ENCODE data around the gene MAN1A2. TPM values are rescaled to one million over a fixed set of nuclear protein-coding genes. Genes with fewer than 3 reads are reported as not detected.
A peak's percentile ranks its signal among the peaks of the same experiment; 100 is the strongest.

MAN1A2 gene
- total RNA-seq, 1 donor from 2014 or later: 66.5 TPM

- H3K9me3 Mint-ChIP-seq (ENCODE audit: low read depth): peaks cover under 1% of the 10 kb centered on the region
- TF ChIP-seq, protein P1, sequence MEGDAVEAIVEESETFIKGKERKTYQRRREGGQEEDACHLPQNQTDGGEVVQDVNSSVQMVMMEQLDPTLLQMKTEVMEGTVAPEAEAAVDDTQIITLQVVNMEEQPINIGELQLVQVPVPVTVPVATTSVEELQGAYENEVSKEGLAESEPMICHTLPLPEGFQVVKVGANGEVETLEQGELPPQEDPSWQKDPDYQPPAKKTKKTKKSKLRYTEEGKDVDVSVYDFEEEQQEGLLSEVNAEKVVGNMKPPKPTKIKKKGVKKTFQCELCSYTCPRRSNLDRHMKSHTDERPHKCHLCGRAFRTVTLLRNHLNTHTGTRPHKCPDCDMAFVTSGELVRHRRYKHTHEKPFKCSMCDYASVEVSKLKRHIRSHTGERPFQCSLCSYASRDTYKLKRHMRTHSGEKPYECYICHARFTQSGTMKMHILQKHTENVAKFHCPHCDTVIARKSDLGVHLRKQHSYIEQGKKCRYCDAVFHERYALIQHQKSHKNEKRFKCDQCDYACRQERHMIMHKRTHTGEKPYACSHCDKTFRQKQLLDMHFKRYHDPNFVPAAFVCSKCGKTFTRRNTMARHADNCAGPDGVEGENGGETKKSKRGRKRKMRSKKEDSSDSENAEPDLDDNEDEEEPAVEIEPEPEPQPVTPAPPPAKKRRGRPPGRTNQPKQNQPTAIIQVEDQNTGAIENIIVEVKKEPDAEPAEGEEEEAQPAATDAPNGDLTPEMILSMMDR (IDR thresholded peaks at IDR 0.05; ENCODE audit: unreplicated experiment): no peak
- peaks cover 28% of the 10 kb centered on the region for H3K4me1 Mint-ChIP-seq (ENCODE audit: low read depth)
- H3K27ac Mint-ChIP-seq: no peak overlapping the region
- H3K27me3 Mint-ChIP-seq: no peaks in the 10 kb centered on the region
- no peak overlapping the region for H3K4me3 Mint-ChIP-seq (ENCODE audit: low read depth)
- DNase-seq (ENCODE audit: low spot score, unreplicated experiment): no peak
- peaks cover 3% of the 10 kb centered on the region for H3K36me3 Mint-ChIP-seq (ENCODE audit: insufficient read depth)
Measured at GRCh38 chr1:117363571-117364048, 3.6 kb upstream of the MAN1A2 start.

GRCh38 chr1:117364240-117364639 lies 3.0 kb upstream of the MAN1A2 start:
- Mint-ChIP-seq H3K27ac (no peak overlapping the region), H3K4me1 (ENCODE audit: low read depth) (peaks cover 32% of the 10 kb centered on the region)

DNA sequence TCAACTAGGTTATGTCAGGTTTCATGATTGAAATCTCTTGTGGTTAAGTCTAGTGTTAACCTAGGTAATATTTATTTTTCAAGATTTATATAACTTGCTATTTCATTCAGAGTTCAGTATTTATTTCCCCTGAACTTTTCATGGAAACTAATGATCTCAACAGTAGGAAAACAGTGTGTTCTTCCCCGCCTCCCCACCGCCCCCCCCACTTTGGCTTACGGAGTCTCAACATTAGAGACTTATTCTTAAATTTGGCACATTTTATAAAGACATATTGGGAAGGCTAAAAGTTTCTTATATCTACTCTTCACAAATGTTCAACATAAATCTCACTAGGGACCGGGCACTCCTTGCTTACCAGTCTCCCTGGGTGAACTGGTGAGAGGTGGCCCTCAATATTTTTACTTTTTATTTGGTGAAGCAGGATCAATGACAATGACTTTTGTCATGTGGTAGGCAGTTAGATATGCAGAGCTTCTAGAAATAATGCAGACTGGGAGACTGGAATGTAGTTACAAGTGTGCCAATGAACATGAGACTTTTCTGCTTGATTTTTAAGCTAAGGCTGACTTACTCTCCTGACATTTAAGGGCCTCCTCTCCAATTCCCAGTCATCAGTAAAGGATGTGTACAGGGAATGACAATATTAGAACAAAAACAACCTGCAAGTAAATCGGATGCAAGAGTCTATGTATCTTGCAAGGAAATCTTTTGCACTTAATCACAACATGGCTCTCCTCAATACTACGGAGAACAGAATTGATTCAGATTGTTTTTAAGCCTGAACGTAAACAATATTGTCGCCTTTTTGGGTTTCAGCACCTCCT lies 1.7 kb upstream of the MAN1A2 start:
- no peaks in the 10 kb centered on the region for H3K9me3 Mint-ChIP-seq (ENCODE audit: low read depth)
- DNase-seq (ENCODE audit: low spot score, unreplicated experiment): no peak
- no peaks in the 10 kb centered on the region for H3K36me3 Mint-ChIP-seq (ENCODE audit: insufficient read depth)
- peak overlapping the region; percentile 99 for H3K27ac Mint-ChIP-seq
- peaks cover 37% of the 10 kb centered on the region for H3K4me1 Mint-ChIP-seq (ENCODE audit: low read depth)
- no peaks in the 10 kb centered on the region for H3K27me3 Mint-ChIP-seq
- H3K4me3 Mint-ChIP-seq (ENCODE audit: low read depth): peak overlapping the region; percentile 94
- TF ChIP-seq, protein P1 (IDR thresholded peaks at IDR 0.05; ENCODE audit: unreplicated experiment): no peak

More at GRCh38 chr1:117364240-117364639, 3.0 kb upstream of the MAN1A2 start:
- H3K27me3 Mint-ChIP-seq: no peaks in the 10 kb centered on the region
- H3K4me3 Mint-ChIP-seq (ENCODE audit: low read depth): no peak overlapping the region
- no peaks in the 10 kb centered on the region for H3K9me3 Mint-ChIP-seq (ENCODE audit: low read depth)
- TF ChIP-seq, protein P1 (IDR thresholded peaks at IDR 0.05; ENCODE audit: unreplicated experiment): no peak
- DNase-seq (ENCODE audit: low spot score, unreplicated experiment): no peak
- no peaks in the 10 kb centered on the region for H3K36me3 Mint-ChIP-seq (ENCODE audit: insufficient read depth)

DNA sequence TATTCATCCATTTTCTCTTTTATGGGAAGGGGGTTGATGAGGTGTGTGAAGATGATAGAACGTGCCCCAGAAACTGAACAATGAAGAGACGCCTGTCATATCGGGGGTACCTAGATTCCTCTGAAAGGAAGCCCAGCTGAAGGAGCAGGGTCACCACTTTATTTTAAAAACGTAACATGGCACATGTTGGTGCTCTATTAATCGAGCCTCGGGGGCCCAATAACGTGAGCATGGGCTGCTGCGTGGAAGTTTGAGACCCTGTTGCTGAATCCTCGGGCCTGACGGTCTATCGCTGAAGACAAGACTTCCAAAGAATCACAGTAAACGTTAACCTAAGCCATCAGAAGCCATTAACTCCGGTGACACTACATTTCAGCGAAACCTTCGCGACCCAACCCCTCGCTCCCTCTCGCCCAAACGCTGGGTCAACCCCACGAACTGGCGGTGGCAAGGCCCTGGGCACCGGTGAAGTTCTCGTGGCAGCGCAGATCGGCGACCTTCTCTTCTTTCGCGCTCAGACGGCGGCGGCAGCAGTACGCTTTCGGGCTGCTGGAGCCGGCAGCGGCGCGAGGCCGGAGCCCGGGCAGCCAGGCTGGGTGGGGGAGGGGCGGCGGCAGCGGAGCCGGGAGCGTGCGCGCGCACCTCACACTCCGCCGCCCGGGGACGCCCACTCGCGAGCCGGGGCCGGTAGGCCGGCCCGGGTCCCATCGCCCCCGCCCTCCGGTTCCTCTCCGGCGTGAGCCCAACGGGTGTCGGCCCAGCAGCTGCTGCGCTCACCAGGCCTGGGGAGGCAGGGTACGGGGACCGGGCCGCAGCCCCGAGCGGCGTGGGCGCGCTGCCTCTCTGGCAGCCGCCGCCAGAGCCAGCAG lies 838 bp upstream of the MAN1A2 start:
- DNase-seq (ENCODE audit: low spot score, unreplicated experiment): peak; percentile 85
- peak overlapping the region; percentile 99 for H3K27ac Mint-ChIP-seq
- H3K36me3 Mint-ChIP-seq (ENCODE audit: insufficient read depth): no peaks in the 10 kb centered on the region
- TF ChIP-seq, protein P1 (IDR thresholded peaks at IDR 0.05; ENCODE audit: unreplicated experiment): no peak
- H3K4me1 Mint-ChIP-seq (ENCODE audit: low read depth): peaks cover 42% of the 10 kb centered on the region
- no peaks in the 10 kb centered on the region for H3K27me3 Mint-ChIP-seq
- peak overlapping the region; percentile 94 for H3K4me3 Mint-ChIP-seq (ENCODE audit: low read depth)
- no peaks in the 10 kb centered on the region for H3K9me3 Mint-ChIP-seq (ENCODE audit: low read depth)

All from progenitor cell of endocrine pancreas (in vitro differentiated cells).